Activated CD8-positive, alpha-beta memory T cell treated with anti-CD3 and anti-CD28 coated beads, Interleukin-2, amount 50 U/mL, for 48 hours (primary cell): ENCODE data around the gene MAP4K5.

Experiments
- DNase-seq: peaks from one replicate; pipeline ENCODE4 v3.0.0-alpha.2; 2020

MAP4K5 gene

DNA sequence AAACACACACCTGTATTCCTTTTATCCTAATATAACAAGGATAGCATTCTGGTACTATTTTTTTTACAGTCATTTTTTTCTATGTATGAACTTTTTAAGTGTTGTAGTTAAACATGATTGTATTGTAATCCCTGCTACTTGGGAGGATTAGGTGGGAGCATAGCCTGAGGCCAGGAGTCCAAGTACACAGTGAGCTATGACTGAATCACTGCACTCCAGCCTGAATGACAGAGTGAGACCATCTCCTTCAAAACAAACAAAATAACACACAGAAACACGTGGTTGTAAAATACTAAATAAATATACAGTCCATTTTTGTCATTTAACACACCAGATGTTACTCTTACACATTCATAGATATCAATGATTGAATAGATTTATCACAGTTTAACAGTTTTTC is 56.9 kb downstream of the MAP4K5 start:
- no peak for DNase-seq

- no peak for DNase-seq
Observed at GRCh38 chr14:50471838-50472465, 60.4 kb downstream of the MAP4K5 start.

DNA sequence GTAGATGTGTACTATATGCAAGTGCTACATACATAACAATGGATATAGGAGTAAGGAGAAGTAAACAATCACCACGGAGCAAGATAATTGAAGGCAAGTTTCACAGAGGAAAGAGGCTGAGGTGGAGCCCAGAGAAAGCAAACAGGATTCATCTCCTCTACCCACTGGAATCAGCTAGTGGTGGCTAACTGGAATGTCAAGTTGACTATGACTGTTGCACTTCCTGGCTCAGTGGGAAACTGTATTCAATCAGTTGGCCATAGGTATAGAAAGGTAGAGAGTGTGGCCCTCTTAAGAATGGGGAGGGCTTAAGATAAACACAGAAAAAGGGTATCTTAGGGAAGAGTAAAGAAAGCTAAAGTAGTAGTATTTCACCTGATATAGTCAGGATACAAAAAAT is 62.4 kb downstream of the MAP4K5 start:
- DNase-seq: no peak

GRCh38 chr14:50462111-50462510 is 70.3 kb downstream of the MAP4K5 start:
- no peak for DNase-seq

- DNase-seq: no peak
Observed at GRCh38 chr14:50453869-50454268, 78.5 kb downstream of the MAP4K5 start.

DNA sequence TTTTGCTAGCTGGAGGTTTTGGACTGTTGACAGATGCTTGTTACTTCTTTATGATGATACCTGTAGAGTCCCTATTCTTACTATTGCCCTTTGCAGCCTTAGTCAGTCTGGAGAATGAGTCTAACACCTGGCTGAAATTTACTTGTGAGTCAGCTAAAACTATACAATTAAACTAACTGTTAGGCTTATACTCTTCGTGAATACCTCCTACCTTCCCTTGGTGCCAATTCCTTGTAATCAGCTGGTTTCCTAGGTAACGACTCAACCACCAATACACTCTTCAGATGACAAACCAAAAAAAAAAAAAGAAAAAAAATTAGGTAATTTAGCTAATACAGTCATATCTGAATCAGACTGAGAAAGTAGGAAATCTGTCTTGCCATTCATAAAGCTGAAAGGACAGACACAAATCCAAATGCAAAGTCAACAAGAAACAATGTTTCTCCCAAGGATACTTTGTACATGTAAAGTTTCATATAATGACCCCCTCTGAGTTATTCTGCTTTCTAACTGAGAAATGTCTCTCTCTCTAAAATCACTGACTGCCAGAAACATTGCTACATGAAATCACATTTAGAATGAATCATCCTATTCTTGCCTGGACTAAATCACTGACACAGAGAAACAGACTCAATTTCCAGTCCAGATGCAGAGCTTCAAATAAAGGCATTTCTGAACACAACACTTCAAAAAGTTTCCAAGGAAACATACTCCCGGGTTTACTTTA is 79.2 kb downstream of the MAP4K5 start:
- DNase-seq: no peak

DNA sequence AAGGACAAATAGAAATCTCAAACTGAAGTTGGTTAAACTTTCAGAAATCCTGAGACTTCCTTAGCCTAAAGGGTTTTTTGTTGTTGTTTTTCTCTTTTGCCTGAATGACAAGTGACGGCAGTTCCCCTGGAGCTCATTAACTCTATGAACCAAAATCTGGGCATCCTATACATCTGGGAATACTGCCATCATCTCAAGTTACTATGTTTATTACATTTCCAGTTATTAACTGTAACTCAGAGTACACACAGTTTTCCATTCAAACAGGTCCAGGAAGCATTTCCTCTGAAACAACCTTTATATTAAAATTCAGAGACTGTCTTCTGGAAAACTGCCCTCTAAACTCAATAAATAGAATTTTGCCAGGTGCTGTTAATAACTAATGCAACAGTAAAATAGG is 80.1 kb downstream of the MAP4K5 start:
- DNase-seq: no peak

DNA sequence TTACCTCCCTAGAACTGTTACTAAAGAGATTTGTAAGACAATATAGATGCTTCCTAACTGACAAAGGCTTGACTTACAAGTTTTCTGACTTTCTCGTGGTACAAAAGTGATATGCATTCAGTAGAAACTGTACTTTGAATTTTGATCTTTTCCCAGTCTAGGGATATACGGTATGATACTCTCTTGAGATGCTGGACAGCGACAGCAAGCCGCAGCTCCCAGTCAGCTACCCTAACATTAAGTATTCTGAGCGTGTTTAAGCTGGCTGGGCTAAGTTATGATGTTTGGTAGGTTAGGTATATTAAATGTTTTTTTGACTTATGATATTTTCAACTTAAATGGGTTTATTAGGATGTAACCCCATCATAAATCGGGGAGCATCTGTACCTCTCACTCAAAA is 80.5 kb downstream of the MAP4K5 start:
- no peak for DNase-seq

DNA sequence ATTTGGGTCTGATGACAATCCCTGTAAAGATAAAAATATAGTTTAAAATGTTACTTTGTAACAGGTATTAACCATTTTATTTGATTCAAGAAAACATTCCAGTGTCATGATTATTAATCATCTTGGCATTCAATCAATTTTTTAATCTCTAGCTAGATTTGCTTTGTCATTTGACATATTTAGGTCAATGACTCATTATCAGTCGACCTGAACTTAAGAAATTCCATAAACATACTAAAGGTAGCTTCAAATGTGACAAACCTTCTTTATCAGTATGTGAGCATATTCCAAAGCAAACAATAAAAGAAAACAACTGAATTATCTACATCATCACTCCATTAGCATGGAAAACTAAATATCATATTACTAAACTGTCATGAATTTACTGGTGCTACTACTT is 84.9 kb downstream of the MAP4K5 start:
- DNase-seq: no peak

DNA sequence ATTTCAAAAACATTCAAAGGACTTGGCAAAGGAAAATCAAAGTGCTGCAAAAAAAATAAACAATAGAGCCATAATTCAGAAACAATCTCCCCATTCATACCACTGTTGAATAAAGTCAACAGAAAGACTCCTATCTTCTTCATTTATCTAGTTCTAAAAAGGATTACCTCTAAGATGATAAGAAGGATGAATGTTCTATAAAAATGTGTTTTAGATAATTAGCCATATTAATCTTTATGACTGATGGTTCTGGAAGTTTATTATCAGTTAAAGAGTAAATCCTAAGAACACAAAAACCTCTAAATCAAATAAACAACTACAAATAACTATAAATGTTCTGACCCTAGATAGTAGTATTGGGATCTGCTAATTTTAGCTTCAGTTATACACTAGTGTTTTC is 97.8 kb downstream of the MAP4K5 start:
- no peak for DNase-seq

GRCh38 chr14:50432131-50432530 is 100.2 kb downstream of the MAP4K5 start:
- no peak for DNase-seq

GRCh38 chr14:50425816-50426215 is 106.6 kb downstream of the MAP4K5 start:
- no peak for DNase-seq

DNA sequence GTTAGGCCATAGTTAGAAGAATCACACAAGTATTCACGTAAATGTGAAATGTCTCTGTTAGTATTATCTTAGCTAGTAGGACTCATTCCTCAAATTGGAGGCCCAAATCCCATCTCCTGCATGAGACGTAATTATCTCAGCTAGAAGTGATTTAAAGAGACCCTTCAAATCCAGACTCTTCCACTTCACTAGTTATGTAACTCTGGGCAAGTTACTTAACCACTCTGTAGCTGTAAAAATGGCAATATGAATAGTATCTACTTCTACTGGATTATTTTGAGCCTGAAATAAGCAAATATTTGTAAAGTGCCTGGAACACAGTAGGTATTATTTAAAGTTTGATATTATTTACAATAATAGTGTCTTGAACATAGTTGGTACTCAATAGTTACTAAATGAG is 107.3 kb downstream of the MAP4K5 start:
- DNase-seq: no peak

DNA sequence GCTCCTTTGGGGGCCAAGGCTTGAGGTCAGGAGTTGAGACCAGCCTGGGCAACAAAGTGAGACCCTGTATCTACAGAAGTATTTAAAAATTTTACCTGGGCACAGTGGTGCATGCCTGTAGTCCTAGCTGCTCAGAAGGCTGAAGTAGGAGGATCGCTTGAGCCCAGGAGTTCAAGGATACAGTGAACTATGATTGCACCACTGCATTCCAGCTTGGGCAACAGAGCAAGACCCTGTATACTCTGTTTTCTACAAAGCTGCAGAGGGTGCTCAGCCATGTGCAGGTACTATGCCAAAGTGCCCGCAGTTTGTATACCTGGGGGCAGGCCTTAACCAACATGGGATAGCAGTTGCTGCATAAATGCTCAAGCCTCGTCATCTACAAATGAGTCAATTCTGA is 108.8 kb downstream of the MAP4K5 start:
- no peak for DNase-seq

DNA sequence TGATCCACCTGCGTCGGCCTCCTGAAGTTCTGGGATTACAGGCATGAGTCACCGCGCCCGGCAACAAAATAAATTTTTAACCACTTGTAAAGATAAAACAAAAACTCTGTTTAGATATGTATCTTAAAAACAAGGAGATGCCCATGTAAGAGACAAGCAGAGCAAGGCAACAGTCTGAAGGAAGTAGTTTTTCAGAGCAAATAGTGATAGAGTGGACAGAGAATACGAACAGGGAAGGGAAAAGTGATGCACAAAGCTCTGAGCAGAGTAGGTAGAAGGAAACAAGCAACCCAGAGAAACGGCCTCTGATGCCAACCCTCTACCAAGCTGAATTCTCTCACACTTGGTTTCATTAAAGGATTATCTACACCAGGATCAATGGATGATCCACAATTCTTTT is 110.9 kb downstream of the MAP4K5 start:
- no peak for DNase-seq

GRCh38 chr14:50417853-50418252 is 114.5 kb downstream of the MAP4K5 start:
- no peak for DNase-seq

- DNase-seq: no peak
Observed at GRCh38 chr14:50410921-50411320, 121.4 kb downstream of the MAP4K5 start.

DNA sequence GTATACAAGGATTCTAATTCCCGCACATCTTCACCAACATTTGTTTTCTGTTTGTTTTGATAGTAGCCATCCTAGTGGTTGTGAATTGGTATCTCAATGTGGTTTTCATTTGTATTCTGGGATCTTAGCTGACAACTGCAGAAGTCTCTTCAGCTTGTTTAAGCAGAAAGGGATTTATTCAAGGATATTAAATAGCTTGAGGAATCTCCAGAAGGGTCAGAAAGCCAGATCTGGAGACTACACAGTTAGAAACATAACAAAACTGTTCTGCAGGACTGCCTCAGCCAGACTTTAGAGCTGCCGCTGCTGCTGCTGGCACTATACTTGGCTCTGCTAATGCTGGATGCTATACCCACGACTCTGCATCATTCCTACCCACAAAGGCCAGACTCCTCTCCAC is 122.3 kb downstream of the MAP4K5 start:
- no peak for DNase-seq

DNA sequence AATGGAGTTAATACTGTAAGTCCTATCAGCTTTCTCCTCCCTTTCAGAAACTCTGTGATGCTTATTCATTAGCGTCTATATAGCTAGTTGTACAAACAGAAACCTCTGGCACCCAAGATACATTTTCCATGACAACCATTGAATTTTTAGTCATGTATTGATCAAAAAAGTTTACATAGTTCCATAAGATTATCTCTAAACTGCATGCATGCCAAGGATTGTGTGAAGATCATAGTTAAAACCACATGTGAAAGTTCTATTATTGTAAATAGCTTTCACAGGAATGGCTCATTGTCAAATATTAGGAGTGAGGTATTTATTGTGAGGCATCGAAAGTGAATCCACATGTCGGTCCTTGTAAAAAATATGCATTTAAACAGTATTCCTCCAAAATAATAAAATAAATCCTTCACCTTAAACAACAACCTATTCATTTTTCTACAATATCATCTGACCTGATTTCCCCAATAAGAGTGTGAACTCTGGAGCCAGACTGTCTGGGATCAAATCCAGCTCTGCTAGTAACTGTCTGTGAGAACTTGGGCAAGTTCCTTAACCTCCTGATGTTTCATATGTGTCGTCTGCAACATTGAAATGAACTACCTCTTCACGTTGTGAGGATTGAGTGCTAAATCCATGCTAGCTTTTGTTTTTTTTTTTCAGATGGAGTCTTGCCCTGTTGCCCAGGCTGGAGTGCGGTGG is 125.1 kb downstream of the MAP4K5 start:
- no peak for DNase-seq

DNA sequence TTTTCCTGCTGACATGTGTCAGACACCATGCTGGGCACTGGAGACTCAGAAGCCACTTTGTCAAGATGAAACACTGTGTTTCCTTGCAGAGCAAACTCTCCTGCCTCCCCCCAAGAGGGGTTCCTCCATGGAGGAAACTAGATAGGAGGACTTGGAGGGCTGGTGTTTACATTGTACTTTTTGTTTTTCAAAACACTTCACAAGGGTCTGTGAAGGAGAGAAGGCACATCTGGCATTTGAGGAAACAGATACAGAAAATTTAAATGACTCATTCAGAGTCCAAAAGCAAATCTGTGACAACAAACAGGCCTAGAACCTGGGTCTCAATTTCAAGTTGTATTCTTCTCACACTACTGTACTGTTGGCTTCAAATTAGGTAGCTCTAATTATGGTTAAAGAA is 128.9 kb downstream of the MAP4K5 start:
- DNase-seq: no peak

DNA sequence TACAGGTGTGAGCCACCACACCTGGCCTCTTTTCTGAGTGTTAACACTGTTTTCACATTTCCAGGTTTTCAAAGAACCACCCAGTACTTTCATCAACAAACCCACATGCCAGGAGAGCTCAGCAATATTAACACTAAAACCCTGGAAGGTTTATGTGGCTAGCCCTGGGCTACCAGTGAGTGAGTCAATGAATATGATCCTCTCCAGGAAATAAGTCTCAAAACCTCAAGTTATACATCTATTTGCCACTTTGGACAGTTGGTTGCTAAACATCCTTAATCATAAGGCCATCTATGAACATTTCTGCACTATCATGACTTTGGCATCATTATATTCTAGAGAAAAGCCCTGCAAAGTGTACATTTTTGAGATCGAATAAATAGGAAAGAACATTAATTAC is 129.4 kb downstream of the MAP4K5 start:
- no peak for DNase-seq

DNA sequence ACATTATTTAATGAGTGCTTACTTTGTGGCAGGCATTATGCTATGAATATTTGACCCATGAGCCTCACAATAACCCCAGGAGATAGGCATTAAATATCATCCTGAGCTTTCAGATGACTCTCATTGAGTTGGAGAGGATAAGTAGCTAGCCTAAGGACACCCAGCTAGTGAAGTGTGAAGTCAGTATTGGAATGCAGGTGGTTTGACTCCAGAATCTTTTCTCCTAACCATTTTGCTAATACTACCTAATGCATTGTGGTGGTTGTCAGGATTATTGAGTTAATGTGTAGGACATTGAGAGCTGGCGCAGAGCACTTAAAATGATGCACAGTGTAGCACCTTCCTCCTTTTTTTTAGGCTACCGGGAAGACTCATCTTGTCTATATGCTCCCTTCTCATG is 131.9 kb downstream of the MAP4K5 start:
- no peak for DNase-seq

DNA sequence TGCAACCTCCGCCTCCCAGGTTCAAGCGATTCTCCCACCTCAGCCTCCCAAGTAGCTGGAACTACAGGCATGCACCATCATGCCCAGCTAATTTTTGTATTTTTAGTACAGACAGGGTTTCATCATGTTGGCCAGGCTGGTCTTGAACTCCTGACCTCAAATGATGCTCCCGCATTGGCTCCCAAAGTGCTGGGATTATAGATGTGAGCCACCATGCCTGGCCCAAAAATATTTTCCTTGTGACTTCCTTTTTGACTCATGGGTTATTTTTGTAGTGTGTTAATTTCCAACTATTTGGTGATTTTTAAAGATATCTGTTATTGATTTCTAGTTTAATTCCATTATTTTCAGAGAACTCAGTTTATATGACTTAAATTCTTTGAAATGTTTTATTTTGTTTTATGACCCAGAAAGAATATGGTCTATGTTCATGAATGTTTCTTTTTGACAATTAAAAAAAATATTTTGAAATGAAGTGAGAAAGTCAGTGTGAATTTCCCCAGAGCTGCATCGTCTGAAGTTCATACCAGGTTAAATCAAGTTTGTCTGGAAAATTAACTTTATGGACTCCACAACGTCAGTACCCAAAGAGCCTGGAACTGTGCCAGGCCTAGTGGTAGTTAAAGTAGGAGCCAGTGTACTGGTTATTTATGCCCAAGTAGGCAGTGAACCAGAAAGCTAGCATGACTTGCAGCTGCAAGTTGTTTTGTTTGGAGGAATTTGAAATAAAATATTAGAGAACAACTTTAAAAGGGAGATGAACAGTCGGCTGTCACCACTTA is 132.9 kb downstream of the MAP4K5 start:
- DNase-seq: no peak

- DNase-seq: no peak
Observed at GRCh38 chr14:50398189-50398580, 134.2 kb downstream of the MAP4K5 start.
